ENCODE measurements around the gene MGP. TPM values are rescaled to one million over a fixed set of nuclear protein-coding genes. Genes with fewer than 3 reads are reported as not detected.

MGP gene
- total and polyA plus RNA-seq, 2 experiments from 2014 or later, result 0.60 TPM; not detected in 1

DNA sequence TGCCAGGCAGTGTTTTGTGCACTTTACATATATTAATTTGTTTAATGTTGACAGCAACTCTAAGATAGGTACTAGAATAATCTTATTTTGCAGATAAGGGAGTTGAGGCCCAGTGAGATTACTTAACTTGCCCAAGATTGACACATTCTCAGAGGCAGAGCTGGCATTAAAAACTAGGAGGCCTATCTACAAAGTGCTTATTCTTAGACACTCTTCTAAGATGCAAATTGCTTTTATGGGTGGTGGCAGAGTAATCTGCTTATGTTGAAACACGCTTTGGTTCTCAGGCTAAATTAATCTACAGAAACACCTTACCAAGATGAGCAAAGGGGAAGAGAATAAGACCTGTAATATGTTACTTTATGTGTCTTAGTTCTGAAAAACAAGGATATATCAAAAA, 7.2 kb downstream of the MGP start:
- Histone ChIP-seq H3K36me3 (ENCODE audit: insufficient read depth) (no peaks in the 10 kb centered on the region), H3F3A (replicated peaks; ENCODE audit: low read depth) (no peaks in the 10 kb centered on the region), H3K27me3 (ENCODE audit: insufficient read depth) (no peaks in the 10 kb centered on the region), H3K27ac (ENCODE audit: low read depth) (no peak overlapping the region), H3K4me1 (ENCODE audit: insufficient read depth) (no peaks in the 10 kb centered on the region), H3K79me2 (replicated peaks; ENCODE audit: insufficient read depth) (no peaks in the 10 kb centered on the region), H3K4me3 (no peak overlapping the region), H2AFZ (no peak overlapping the region), H4K20me1 (replicated peaks; ENCODE audit: insufficient read depth) (no peaks in the 10 kb centered on the region), H3K4me2 (no peak overlapping the region), H3K9me2 (ENCODE audit: insufficient read depth) (no peaks in the 10 kb centered on the region)
- Mint-ChIP-seq H3K9me3 (no peaks in the 10 kb centered on the region), H3K4me1 (no peaks in the 10 kb centered on the region), H3K27me3 (ENCODE audit: insufficient read depth, low read depth, poor library complexity) (no peaks in the 10 kb centered on the region), H3K36me3 (ENCODE audit: low read depth) (no peaks in the 10 kb centered on the region), H3K4me3 (no peak overlapping the region), H3K27ac (no peak overlapping the region)
- ATAC-seq (no peak), DNase-seq (ENCODE audit: low spot score) (no peak)
- TF ChIP-seq, protein P1, sequence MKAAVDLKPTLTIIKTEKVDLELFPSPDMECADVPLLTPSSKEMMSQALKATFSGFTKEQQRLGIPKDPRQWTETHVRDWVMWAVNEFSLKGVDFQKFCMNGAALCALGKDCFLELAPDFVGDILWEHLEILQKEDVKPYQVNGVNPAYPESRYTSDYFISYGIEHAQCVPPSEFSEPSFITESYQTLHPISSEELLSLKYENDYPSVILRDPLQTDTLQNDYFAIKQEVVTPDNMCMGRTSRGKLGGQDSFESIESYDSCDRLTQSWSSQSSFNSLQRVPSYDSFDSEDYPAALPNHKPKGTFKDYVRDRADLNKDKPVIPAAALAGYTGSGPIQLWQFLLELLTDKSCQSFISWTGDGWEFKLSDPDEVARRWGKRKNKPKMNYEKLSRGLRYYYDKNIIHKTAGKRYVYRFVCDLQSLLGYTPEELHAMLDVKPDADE (IDR thresholded peaks at IDR 0.05), result no peak
- TF ChIP-seq ZNF114 (CRISPR knock-in tag; IDR thresholded peaks at IDR 0.05) (no peak), JUNB (IDR thresholded peaks at IDR 0.05; ENCODE audit: unreplicated experiment) (no peak), POLR2AphosphoS5 (IDR thresholded peaks at IDR 0.05; ENCODE audit: low read depth) (no peak), ZNF331 (CRISPR knock-in tag; IDR thresholded peaks at IDR 0.05; ENCODE audit: low read depth) (no peak), STAT1 (IDR thresholded peaks at IDR 0.05; ENCODE audit: unreplicated experiment) (no peak), EZH2phosphoT487 (IDR thresholded peaks at IDR 0.05; ENCODE audit: unreplicated experiment) (no peak), NANOG (IDR thresholded peaks at IDR 0.05; ENCODE audit: borderline replicate concordance) (no peak)

DNA sequence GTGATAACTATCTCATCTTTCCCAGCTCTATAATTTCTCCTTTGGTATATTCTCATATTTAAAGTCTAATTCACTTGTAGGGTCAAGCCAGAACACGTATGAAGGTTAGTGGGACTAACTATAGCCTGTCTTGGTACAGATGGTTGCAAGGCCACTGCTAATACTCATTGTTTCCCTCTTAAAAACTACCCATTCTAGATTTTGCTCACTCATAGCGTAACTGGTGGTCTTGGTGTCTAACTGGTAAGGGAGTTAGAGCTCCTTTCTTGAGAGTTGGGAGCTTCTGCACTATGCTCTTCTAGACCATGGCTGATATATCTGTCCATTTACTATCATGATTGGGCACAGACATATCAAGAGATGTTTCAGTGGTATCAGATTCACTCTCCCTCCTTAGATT, 8.8 kb downstream of the MGP start:
- ATAC-seq (no peak), DNase-seq (ENCODE audit: low spot score) (no peak)
- Histone ChIP-seq H3K79me2 (replicated peaks; ENCODE audit: insufficient read depth) (no peaks in the 10 kb centered on the region), H3K36me3 (ENCODE audit: insufficient read depth) (no peaks in the 10 kb centered on the region), H2AFZ (no peak overlapping the region), H4K20me1 (replicated peaks; ENCODE audit: insufficient read depth) (no peaks in the 10 kb centered on the region), H3K4me2 (no peak overlapping the region), H3K27ac (ENCODE audit: low read depth) (no peak overlapping the region), H3K27me3 (ENCODE audit: insufficient read depth) (no peaks in the 10 kb centered on the region), H3F3A (replicated peaks; ENCODE audit: low read depth) (no peaks in the 10 kb centered on the region), H3K4me3 (no peak overlapping the region), H3K4me1 (ENCODE audit: insufficient read depth) (no peaks in the 10 kb centered on the region), H3K9me2 (ENCODE audit: insufficient read depth) (no peaks in the 10 kb centered on the region)
- no peak overlapping the region for H3K27ac Mint-ChIP-seq
- H3K4me3 Mint-ChIP-seq, result no peak overlapping the region
- H3K27me3 Mint-ChIP-seq (ENCODE audit: insufficient read depth, low read depth, poor library complexity), result no peaks in the 10 kb centered on the region
- H3K4me1 Mint-ChIP-seq, result no peaks in the 10 kb centered on the region
- H3K9me3 Mint-ChIP-seq, result no peaks in the 10 kb centered on the region
- no peaks in the 10 kb centered on the region for H3K36me3 Mint-ChIP-seq (ENCODE audit: low read depth)
- TF ChIP-seq, protein P2, sequence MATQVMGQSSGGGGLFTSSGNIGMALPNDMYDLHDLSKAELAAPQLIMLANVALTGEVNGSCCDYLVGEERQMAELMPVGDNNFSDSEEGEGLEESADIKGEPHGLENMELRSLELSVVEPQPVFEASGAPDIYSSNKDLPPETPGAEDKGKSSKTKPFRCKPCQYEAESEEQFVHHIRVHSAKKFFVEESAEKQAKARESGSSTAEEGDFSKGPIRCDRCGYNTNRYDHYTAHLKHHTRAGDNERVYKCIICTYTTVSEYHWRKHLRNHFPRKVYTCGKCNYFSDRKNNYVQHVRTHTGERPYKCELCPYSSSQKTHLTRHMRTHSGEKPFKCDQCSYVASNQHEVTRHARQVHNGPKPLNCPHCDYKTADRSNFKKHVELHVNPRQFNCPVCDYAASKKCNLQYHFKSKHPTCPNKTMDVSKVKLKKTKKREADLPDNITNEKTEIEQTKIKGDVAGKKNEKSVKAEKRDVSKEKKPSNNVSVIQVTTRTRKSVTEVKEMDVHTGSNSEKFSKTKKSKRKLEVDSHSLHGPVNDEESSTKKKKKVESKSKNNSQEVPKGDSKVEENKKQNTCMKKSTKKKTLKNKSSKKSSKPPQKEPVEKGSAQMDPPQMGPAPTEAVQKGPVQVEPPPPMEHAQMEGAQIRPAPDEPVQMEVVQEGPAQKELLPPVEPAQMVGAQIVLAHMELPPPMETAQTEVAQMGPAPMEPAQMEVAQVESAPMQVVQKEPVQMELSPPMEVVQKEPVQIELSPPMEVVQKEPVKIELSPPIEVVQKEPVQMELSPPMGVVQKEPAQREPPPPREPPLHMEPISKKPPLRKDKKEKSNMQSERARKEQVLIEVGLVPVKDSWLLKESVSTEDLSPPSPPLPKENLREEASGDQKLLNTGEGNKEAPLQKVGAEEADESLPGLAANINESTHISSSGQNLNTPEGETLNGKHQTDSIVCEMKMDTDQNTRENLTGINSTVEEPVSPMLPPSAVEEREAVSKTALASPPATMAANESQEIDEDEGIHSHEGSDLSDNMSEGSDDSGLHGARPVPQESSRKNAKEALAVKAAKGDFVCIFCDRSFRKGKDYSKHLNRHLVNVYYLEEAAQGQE (IDR thresholded peaks at IDR 0.05; ENCODE audit: unreplicated experiment), result no peak
- TF ChIP-seq JUNB (IDR thresholded peaks at IDR 0.05; ENCODE audit: unreplicated experiment) (no peak), POLR2AphosphoS5 (IDR thresholded peaks at IDR 0.05; ENCODE audit: low read depth) (no peak), CREB1 (CRISPR knock-in tag; IDR thresholded peaks at IDR 0.05; ENCODE audit: low read depth) (no peak), NANOG (IDR thresholded peaks at IDR 0.05; ENCODE audit: borderline replicate concordance) (no peak)
- TF ChIP-seq, protein P1 (IDR thresholded peaks at IDR 0.05), result no peak
- TF ChIP-seq, protein P3, sequence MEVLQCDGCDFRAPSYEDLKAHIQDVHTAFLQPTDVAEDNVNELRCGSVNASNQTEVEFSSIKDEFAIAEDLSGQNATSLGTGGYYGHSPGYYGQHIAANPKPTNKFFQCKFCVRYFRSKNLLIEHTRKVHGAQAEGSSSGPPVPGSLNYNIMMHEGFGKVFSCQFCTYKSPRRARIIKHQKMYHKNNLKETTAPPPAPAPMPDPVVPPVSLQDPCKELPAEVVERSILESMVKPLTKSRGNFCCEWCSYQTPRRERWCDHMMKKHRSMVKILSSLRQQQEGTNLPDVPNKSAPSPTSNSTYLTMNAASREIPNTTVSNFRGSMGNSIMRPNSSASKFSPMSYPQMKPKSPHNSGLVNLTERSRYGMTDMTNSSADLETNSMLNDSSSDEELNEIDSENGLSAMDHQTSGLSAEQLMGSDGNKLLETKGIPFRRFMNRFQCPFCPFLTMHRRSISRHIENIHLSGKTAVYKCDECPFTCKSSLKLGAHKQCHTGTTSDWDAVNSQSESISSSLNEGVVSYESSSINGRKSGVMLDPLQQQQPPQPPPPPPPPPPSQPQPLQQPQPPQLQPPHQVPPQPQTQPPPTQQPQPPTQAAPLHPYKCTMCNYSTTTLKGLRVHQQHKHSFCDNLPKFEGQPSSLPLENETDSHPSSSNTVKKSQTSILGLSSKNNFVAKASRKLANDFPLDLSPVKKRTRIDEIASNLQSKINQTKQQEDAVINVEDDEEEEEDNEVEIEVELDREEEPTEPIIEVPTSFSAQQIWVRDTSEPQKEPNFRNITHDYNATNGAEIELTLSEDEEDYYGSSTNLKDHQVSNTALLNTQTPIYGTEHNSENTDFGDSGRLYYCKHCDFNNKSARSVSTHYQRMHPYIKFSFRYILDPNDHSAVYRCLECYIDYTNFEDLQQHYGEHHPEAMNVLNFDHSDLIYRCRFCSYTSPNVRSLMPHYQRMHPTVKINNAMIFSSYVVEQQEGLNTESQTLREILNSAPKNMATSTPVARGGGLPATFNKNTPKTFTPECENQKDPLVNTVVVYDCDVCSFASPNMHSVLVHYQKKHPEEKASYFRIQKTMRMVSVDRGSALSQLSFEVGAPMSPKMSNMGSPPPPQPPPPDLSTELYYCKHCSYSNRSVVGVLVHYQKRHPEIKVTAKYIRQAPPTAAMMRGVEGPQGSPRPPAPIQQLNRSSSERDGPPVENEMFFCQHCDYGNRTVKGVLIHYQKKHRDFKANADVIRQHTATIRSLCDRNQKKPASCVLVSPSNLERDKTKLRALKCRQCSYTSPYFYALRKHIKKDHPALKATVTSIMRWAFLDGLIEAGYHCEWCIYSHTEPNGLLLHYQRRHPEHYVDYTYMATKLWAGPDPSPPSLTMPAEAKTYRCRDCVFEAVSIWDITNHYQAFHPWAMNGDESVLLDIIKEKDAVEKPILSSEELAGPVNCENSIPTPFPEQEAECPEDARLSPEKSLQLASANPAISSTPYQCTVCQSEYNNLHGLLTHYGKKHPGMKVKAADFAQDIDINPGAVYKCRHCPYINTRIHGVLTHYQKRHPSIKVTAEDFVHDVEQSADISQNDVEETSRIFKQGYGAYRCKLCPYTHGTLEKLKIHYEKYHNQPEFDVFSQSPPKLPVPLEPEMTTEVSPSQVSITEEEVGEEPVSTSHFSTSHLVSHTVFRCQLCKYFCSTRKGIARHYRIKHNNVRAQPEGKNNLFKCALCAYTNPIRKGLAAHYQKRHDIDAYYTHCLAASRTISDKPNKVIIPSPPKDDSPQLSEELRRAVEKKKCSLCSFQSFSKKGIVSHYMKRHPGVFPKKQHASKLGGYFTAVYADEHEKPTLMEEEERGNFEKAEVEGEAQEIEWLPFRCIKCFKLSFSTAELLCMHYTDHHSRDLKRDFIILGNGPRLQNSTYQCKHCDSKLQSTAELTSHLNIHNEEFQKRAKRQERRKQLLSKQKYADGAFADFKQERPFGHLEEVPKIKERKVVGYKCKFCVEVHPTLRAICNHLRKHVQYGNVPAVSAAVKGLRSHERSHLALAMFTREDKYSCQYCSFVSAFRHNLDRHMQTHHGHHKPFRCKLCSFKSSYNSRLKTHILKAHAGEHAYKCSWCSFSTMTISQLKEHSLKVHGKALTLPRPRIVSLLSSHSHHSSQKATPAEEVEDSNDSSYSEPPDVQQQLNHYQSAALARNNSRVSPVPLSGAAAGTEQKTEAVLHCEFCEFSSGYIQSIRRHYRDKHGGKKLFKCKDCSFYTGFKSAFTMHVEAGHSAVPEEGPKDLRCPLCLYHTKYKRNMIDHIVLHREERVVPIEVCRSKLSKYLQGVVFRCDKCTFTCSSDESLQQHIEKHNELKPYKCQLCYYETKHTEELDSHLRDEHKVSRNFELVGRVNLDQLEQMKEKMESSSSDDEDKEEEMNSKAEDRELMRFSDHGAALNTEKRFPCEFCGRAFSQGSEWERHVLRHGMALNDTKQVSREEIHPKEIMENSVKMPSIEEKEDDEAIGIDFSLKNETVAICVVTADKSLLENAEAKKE (CRISPR knock-in tag; IDR thresholded peaks at IDR 0.05), result no peak

Measured in GM23338 (cell line).